B cell (primary cell): ENCODE data around the gene TMEM141. TPM values are rescaled to one million over a fixed set of nuclear protein-coding genes. Genes with fewer than 3 reads are reported as not detected.

Experiments
- ATAC-seq: fragments of 200-7000 bp; cut with Tn5 transposase; one replicate; pipeline ENCODE4 v1.10.0; 2021; ENCODE audit warnings: low read depth, mild to moderate bottlenecking, moderate number of reproducible peaks, moderate library complexity
- CTCF ChIA-PET: fragments of 350-600 bp; sonication (Branson Sonifier 250); formaldehyde crosslinking; loops from one replicate; lab custom pipeline; 2021; ENCODE audit warnings: antibody characterized with exemption, inconsistent platforms; lab: Charles Lee
- POLR2A ChIA-PET: fragments of 350-600 bp; sonication (Branson Sonifier 250); formaldehyde crosslinking; loops from one replicate; lab custom pipeline; 2021; ENCODE audit warnings: antibody characterized with exemption; lab: Charles Lee
- DNase-seq: peaks from one replicate; pipeline ENCODE4 v3.0.0; 2013
- H2AFZ ChIP-seq: 2 replicates; pipeline ENCODE4 v1.6.1; 2012; ENCODE audit warnings: mild to moderate bottlenecking, low read depth, low read length; ENCODE audit not compliant: insufficient read depth, poor library complexity, severe bottlenecking
- H3K27ac ChIP-seq, 2 donors: 1 replicate in 1 of 2; 2 replicates in 1 of 2; pipeline ENCODE4 v1.5.1; 2012 to 2013; ENCODE audit warnings: low read length in 2 of 2, mild to moderate bottlenecking in 2 of 2, moderate library complexity in 1 of 2
- H3K27me3 ChIP-seq, 4 experiments: fragments of 200-600 bp in 1 of 4; sonication (generic) in 1 of 4; replicated peaks in 1 of 4; 1 replicate in 2 of 4; 2 replicates in 2 of 4; pipeline versions ENCODE4 v1.6.1 to v1.7.0; 2013 to 2016; ENCODE audit warnings: low read length in 3 of 4, mild to moderate bottlenecking in 2 of 4, mixed read lengths in 1 of 4, moderate library complexity in 1 of 4; ENCODE audit not compliant: insufficient read depth in 4 of 4, control insufficient read depth in 3 of 4; ENCODE audit errors: control extremely low read depth in 1 of 4
- H3K36me3 ChIP-seq, 2 experiments: replicated peaks in 1 of 2; 1 replicate in 1 of 2; 2 replicates in 1 of 2; pipeline versions ENCODE4 v1.6.1 to v1.7.1; 2013; ENCODE audit warnings: low read length in 1 of 2; ENCODE audit not compliant: insufficient read depth in 2 of 2, control insufficient read depth in 1 of 2; ENCODE audit errors: control extremely low read depth in 1 of 2, extremely low read depth in 1 of 2
- H3K4me1 ChIP-seq, 2 donors: fragments of 200-600 bp in 1 of 2; sonication (generic) in 1 of 2; 1 replicate in 1 of 2; 2 replicates in 1 of 2; pipeline versions ENCODE4 v1.5.1 to v1.6.1; 2013 to 2017; ENCODE audit warnings: low read length in 2 of 2; ENCODE audit not compliant: control insufficient read depth in 2 of 2, insufficient read depth in 2 of 2
- H3K4me2 ChIP-seq: replicated peaks from 2 replicates; pipeline ENCODE3; 2012; ENCODE audit warnings: mild to moderate bottlenecking, low read depth, low read length; ENCODE audit not compliant: poor library complexity, severe bottlenecking
- H3K4me3 ChIP-seq, 5 experiments: fragments of 200-600 bp in 1 of 5; sonication (generic) in 1 of 5; 1 replicate in 3 of 5; 2 replicates in 2 of 5; pipeline versions ENCODE4 v1.5.1 to v1.7.0; 2011 to 2016; ENCODE audit warnings: low read length in 4 of 5, mild to moderate bottlenecking in 4 of 5, low read depth in 2 of 5, control low read depth in 1 of 5, moderate library complexity in 1 of 5; ENCODE audit not compliant: insufficient read depth in 1 of 5; ENCODE audit errors: control extremely low read depth in 1 of 5, extremely low read depth in 1 of 5
- H3K79me2 ChIP-seq: fragments of 200-600 bp; sonication (generic); one replicate; pipeline ENCODE4 v1.6.0; 2016; ENCODE audit warnings: low read length; ENCODE audit not compliant: control insufficient read depth, insufficient read depth
- H3K9ac ChIP-seq: fragments of 200-600 bp; sonication (generic); 2 replicates; pipeline ENCODE4 v1.6.1; 2017; ENCODE audit warnings: mild to moderate bottlenecking, low read length, moderate library complexity
- H3K9me3 ChIP-seq, 3 donors: one replicate each; pipeline versions ENCODE4 v1.6.1 to v1.7.1; 2013; ENCODE audit warnings: low read length in 2 of 3; ENCODE audit not compliant: control insufficient read depth in 2 of 3, insufficient read depth in 1 of 3; ENCODE audit errors: control extremely low read depth in 1 of 3
- H4K20me1 ChIP-seq: 2 replicates; pipeline ENCODE4 v1.6.0; 2012; ENCODE audit warnings: mild to moderate bottlenecking, low read length; ENCODE audit not compliant: insufficient read depth, control insufficient read depth, poor library complexity, severe bottlenecking
- H3K27ac Mint-ChIP-seq: one replicate; pipeline ENCODE4 v1.8.0; 2021; ENCODE audit warnings: mixed read lengths
- H3K27me3 Mint-ChIP-seq: one replicate; pipeline ENCODE4 v1.8.0; 2021; ENCODE audit warnings: mixed read lengths
- H3K4me1 Mint-ChIP-seq: one replicate; pipeline ENCODE4 v1.8.0; 2021; ENCODE audit warnings: mixed read lengths
- H3K4me3 Mint-ChIP-seq: one replicate; pipeline ENCODE4 v1.8.0; 2021; ENCODE audit warnings: mixed read lengths
- H3K9me3 Mint-ChIP-seq: one replicate; pipeline ENCODE4 v1.8.0; 2022; ENCODE audit warnings: mixed read lengths; ENCODE audit not compliant: insufficient read depth
- CTCF ChIP-seq: fragments of 200-600 bp; IDR thresholded peaks from one replicate; pipeline ENCODE4 v1.8.0; 2022; ENCODE audit warnings: antibody characterized with exemption, mild to moderate bottlenecking
- EZH2 ChIP-seq: IDR thresholded peaks from 2 replicates; pipeline ENCODE4 v1.6.1; 2012; ENCODE audit warnings: borderline replicate concordance, low read depth, mild to moderate bottlenecking, moderate library complexity, low read length; ENCODE audit not compliant: insufficient read depth, poor library complexity, severe bottlenecking
- WGBS: methylation state at CpG from one replicate; pipeline ENCODE4 v1.1.5; 2013; ENCODE audit warnings: missing lambda C conversion rate; ENCODE audit not compliant: insufficient coverage; 5-methylcytosine and 5-hydroxymethylcytosine counted together
- intact Hi-C: fragments of 100-400 bp; cut with micrococcal nuclease; formaldehyde crosslinking; loops from one replicate; pipeline ENCODE4 v1.10.0; 2022
- polyA plus RNA-seq: library from polyadenylated mRNA; depleted of rRNA; stranded (reverse); fragments of >200 nt; gene quantifications from 2 replicates; pipeline ENCODE4 v1.2.3, GENCODE V29; 2012
- total RNA-seq, 2 donors: library from RNA; stranded (reverse); fragments of 120-200 nt in 1 of 2; gene quantifications; 1 replicate in 1 of 2; 2 replicates in 1 of 2; pipeline versions ENCODE4 v1.2.3 to v1.2.4, GENCODE V29; 2013 to 2022

Gene TMEM141
- total and polyA plus RNA-seq, 2 donors (not counting 1 experiment from before 2014, with no cell fraction given), result 35.7 to 60.8 TPM

GRCh38 chr9:136798708-136799078 is 7.5 kb downstream of the TMEM141 start:
- no peak overlapping the region for H3K27ac Mint-ChIP-seq
- Histone ChIP-seq H3K27ac (no peak overlapping the region), H3K9me3 (no peaks in the 10 kb centered on the region), H3K9ac (no peak overlapping the region), H3K36me3 (no peaks in the 10 kb centered on the region), H3K27me3 (peaks cover 0 to 25% (median 11%) of the 10 kb centered on the region in 4 experiments), H3K4me1 (peaks cover 20 to 30% of the 10 kb centered on the region in 2 donors), H3K79me2 (no peaks in the 10 kb centered on the region), H2AFZ (no peak overlapping the region), H3K4me2 (peak overlapping the region; percentile 99), H4K20me1 (no peaks in the 10 kb centered on the region), H3K4me3 (no peak overlapping the region)
- no peak for DNase-seq
- CTCF ChIA-PET, result interaction anchor here (0.8 to 1.5 kb wide), 3 partner anchors 11 to 250 kb away, joined by 3 to 4 read pairs (median 3); no protein-coding TSS in a partner anchor
- WGBS, result 84% methylated on average over 5 of the region's 6 CpGs
- peaks cover 6% of the 10 kb centered on the region for H3K27me3 Mint-ChIP-seq
- ATAC-seq, result no peak
- H3K9me3 Mint-ChIP-seq, result no peaks in the 10 kb centered on the region
- no peak for TF ChIP-seq CTCF
- H3K4me1 Mint-ChIP-seq, result peaks cover 18% of the 10 kb centered on the region
- POLR2A ChIA-PET, result no interaction called here
- H3K4me3 Mint-ChIP-seq, result no peak overlapping the region
- intact Hi-C loops, result loop anchor here (10.0 kb wide), 1 partner anchor 656 kb away; the partner anchor contains the start of gene NSMF

GRCh38 chr9:136799079-136799853 is 8.1 kb downstream of the TMEM141 start:
- no peak for TF ChIP-seq CTCF
- TF ChIP-seq EZH2, result no peak
- H3K79me2 ChIP-seq, result peaks cover 4% of the 10 kb centered on the region
- H3K9me3 ChIP-seq, result no peaks in the 10 kb centered on the region
- peak overlapping the region; percentile 99 for H3K4me2 ChIP-seq
- DNase-seq (peak; percentile 33), ATAC-seq (no peak)
- H3K9ac ChIP-seq, result peak overlapping the region; percentile 73
- H3K4me1 Mint-ChIP-seq, result peaks cover 18% of the 10 kb centered on the region
- peak overlapping the region; percentile 76 for H2AFZ ChIP-seq
- no peak overlapping the region for H3K27ac ChIP-seq
- POLR2A ChIA-PET, result interaction anchor here (0.6 to 1.2 kb wide), 5 partner anchors 12 to 277 kb away, joined by 3 to 7 read pairs (median 3); no protein-coding TSS in a partner anchor
- intact Hi-C loops, result loop anchor here (10.0 kb wide), 1 partner anchor 656 kb away; the partner anchor contains the start of gene NSMF
- H3K27me3 Mint-ChIP-seq, result peaks cover 6% of the 10 kb centered on the region
- peaks cover 0 to 25% (median 11%) of the 10 kb centered on the region in 4 experiments for H3K27me3 ChIP-seq
- H3K4me3 ChIP-seq, result peak overlapping the region in 4 of 5 experiments; percentile 58 to 81 (median 65)
- CTCF ChIA-PET, result interaction anchor here (0.8 to 1.7 kb wide), 5 partner anchors 12 to 249 kb away, joined by 3 to 6 read pairs (median 3); no protein-coding TSS in a partner anchor
- peak overlapping the region; percentile 80 for H3K4me3 Mint-ChIP-seq
- WGBS, result 20% methylated on average over 34 of the region's 35 CpGs
- no peaks in the 10 kb centered on the region for H4K20me1 ChIP-seq
- no peak overlapping the region for H3K27ac Mint-ChIP-seq
- peaks cover 20 to 30% of the 10 kb centered on the region in 2 donors for H3K4me1 ChIP-seq
- no peaks in the 10 kb centered on the region for H3K9me3 Mint-ChIP-seq
- no peaks in the 10 kb centered on the region for H3K36me3 ChIP-seq
